ENCODE data around the gene DDOST. TPM values are rescaled to one million over a fixed set of nuclear protein-coding genes. Genes with fewer than 3 reads are reported as not detected.

The DDOST gene
- total RNA-seq, 2 experiments from 2014 or later = 96.1 to 101 TPM

- Mint-ChIP-seq H3K9me3 (no peaks in the 10 kb centered on the region), H3K4me3 (no peak overlapping the region), H3K36me3 (ENCODE audit: low read depth) (no peaks in the 10 kb centered on the region), H3K27me3 (peaks cover 5% of the 10 kb centered on the region), H3K27ac (no peak overlapping the region), H3K4me1 (ENCODE audit: low read depth) (no peaks in the 10 kb centered on the region)
- ATAC-seq (ENCODE audit: poor library complexity) (no peak), DNase-seq (no peak)
- no peak for TF ChIP-seq CTCF (IDR thresholded peaks at IDR 0.05)
- POLR2A ChIA-PET = no interaction called here
- intact Hi-C loops (cut with DNase I, micrococcal nuclease) = no loop called here
- Histone ChIP-seq H3K4me1 (ENCODE audit: insufficient read depth, low read length) (no peaks in the 10 kb centered on the region), H3K27ac (ENCODE audit: low read depth in 1 of 2, low read length in 2 of 2) (no peak overlapping the region), H3K27me3 (ENCODE audit: control insufficient read depth in 1 of 2, insufficient read depth in 2 of 2, low read length in 2 of 2) (no peaks in the 10 kb centered on the region), H3K9me3 (ENCODE audit: control insufficient read depth in 1 of 2, insufficient read depth in 1 of 2, low read length in 2 of 2) (no peaks in the 10 kb centered on the region), H3K4me3 (ENCODE audit: low read length) (no peak overlapping the region), H3K36me3 (ENCODE audit: insufficient read depth, low read length) (no peaks in the 10 kb centered on the region)
- CTCF ChIA-PET = no interaction called here
Observed at GRCh38 chr1:20614131-20614579, 47.0 kb downstream of the DDOST start.

GRCh38 chr1:20612221-20612746 lies 48.9 kb downstream of the DDOST start:
- Histone ChIP-seq H3K36me3 (ENCODE audit: insufficient read depth, low read length) (no peaks in the 10 kb centered on the region), H3K27ac (ENCODE audit: low read depth in 1 of 2, low read length in 2 of 2) (no peak overlapping the region), H3K9me3 (ENCODE audit: control insufficient read depth in 1 of 2, insufficient read depth in 1 of 2, low read length in 2 of 2) (no peaks in the 10 kb centered on the region), H3K4me1 (ENCODE audit: insufficient read depth, low read length) (no peaks in the 10 kb centered on the region), H3K27me3 (ENCODE audit: control insufficient read depth in 1 of 2, insufficient read depth in 2 of 2, low read length in 2 of 2) (no peaks in the 10 kb centered on the region), H3K4me3 (ENCODE audit: low read length) (no peak overlapping the region)
- ATAC-seq (ENCODE audit: poor library complexity) (no peak), DNase-seq (no peak)
- Mint-ChIP-seq H3K36me3 (ENCODE audit: low read depth) (no peaks in the 10 kb centered on the region), H3K4me3 (no peak overlapping the region), H3K9me3 (no peaks in the 10 kb centered on the region), H3K4me1 (ENCODE audit: low read depth) (no peaks in the 10 kb centered on the region), H3K27ac (no peak overlapping the region), H3K27me3 (peaks cover 1% of the 10 kb centered on the region)
- intact Hi-C loops (cut with DNase I, micrococcal nuclease) = no loop called here
- POLR2A ChIA-PET = no interaction called here
- CTCF ChIA-PET = no interaction called here
- TF ChIP-seq CTCF (IDR thresholded peaks at IDR 0.05) = no peak

GRCh38 chr1:20611652-20612051 lies 49.5 kb downstream of the DDOST start:
- intact Hi-C loops (cut with DNase I, micrococcal nuclease) = no loop called here
- H3K4me3 ChIP-seq (ENCODE audit: low read length) = no peak overlapping the region
- Mint-ChIP-seq H3K9me3 (no peaks in the 10 kb centered on the region), H3K27ac (no peak overlapping the region), H3K4me1 (ENCODE audit: low read depth) (no peaks in the 10 kb centered on the region), H3K27me3 (peaks cover 4% of the 10 kb centered on the region), H3K4me3 (no peak overlapping the region), H3K36me3 (ENCODE audit: low read depth) (no peaks in the 10 kb centered on the region)
- CTCF ChIA-PET = no interaction called here
- POLR2A ChIA-PET = no interaction called here
- H3K36me3 ChIP-seq (ENCODE audit: insufficient read depth, low read length) = no peaks in the 10 kb centered on the region
- no peaks in the 10 kb centered on the region for H3K9me3 ChIP-seq (ENCODE audit: control insufficient read depth in 1 of 2, insufficient read depth in 1 of 2, low read length in 2 of 2)
- no peaks in the 10 kb centered on the region for H3K27me3 ChIP-seq (ENCODE audit: control insufficient read depth in 1 of 2, insufficient read depth in 2 of 2, low read length in 2 of 2)
- ATAC-seq (ENCODE audit: poor library complexity) (no peak), DNase-seq (no peak)
- no peak for TF ChIP-seq CTCF (IDR thresholded peaks at IDR 0.05)
- H3K4me1 ChIP-seq (ENCODE audit: insufficient read depth, low read length) = no peaks in the 10 kb centered on the region
- no peak overlapping the region for H3K27ac ChIP-seq (ENCODE audit: low read depth in 1 of 2, low read length in 2 of 2)

All from CD4-positive, alpha-beta T cell (primary cell).